ENCODE measurements around the gene ZSCAN12. TPM values are rescaled to one million over a fixed set of nuclear protein-coding genes. Genes with fewer than 3 reads are reported as not detected.
A peak's percentile ranks its signal among the peaks of the same experiment; 100 is the strongest.

The ZSCAN12 gene
- total and polyA plus RNA-seq, 2 of the 13 experiments (the other 11 are each of a cell fraction or from before 2014, with no cell fraction given): 2.8 to 8.9 TPM

GRCh38 chr6:28383235-28384142 is 16.1 kb downstream of the ZSCAN12 start (continued):
- TF ChIP-seq, protein P1, sequence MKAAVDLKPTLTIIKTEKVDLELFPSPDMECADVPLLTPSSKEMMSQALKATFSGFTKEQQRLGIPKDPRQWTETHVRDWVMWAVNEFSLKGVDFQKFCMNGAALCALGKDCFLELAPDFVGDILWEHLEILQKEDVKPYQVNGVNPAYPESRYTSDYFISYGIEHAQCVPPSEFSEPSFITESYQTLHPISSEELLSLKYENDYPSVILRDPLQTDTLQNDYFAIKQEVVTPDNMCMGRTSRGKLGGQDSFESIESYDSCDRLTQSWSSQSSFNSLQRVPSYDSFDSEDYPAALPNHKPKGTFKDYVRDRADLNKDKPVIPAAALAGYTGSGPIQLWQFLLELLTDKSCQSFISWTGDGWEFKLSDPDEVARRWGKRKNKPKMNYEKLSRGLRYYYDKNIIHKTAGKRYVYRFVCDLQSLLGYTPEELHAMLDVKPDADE (CRISPR knock-in tag; IDR thresholded peaks at IDR 0.05): no peak
- TF ChIP-seq XBP1 (CRISPR knock-in tag; IDR thresholded peaks at IDR 0.05) (no peak), IKZF1 (IDR thresholded peaks at IDR 0.05) (no peak), ZNF207 (IDR thresholded peaks at IDR 0.05; ENCODE audit: borderline replicate concordance) (no peak), KLF9 (CRISPR knock-in tag; IDR thresholded peaks at IDR 0.05; ENCODE audit: low read depth) (peak; percentile 48; the same call in 1 of the 2 replicates), STAT5B (CRISPR knock-in tag; IDR thresholded peaks at IDR 0.05) (no peak), STAG1 (CRISPR knock-in tag; IDR thresholded peaks at IDR 0.05) (peak; percentile 71), MTF2 (CRISPR knock-in tag; IDR thresholded peaks at IDR 0.05; ENCODE audit: borderline replicate concordance) (peak; percentile 84; the same call in 1 of the 2 replicates), SNRNP70 (IDR thresholded peaks at IDR 0.05; ENCODE audit: low read depth, low read length) (no peak), TP53 (CRISPR knock-in tag; conservative IDR thresholded peaks at IDR 0.05) (peak; percentile 68; the same call in 1 of the 2 replicates), TRAFD1 (CRISPR knock-in tag; IDR thresholded peaks at IDR 0.05; ENCODE audit: borderline replicate concordance) (0 out of 2 replicates have a peak, but pooled peaks have one; percentile 81), HNRNPK (IDR thresholded peaks at IDR 0.05; ENCODE audit: low read depth, low read length, poor library complexity, severe bottlenecking) (no peak), REL (CRISPR knock-in tag; conservative IDR thresholded peaks at IDR 0.05) (no peak)
- TF ChIP-seq, protein P2, sequence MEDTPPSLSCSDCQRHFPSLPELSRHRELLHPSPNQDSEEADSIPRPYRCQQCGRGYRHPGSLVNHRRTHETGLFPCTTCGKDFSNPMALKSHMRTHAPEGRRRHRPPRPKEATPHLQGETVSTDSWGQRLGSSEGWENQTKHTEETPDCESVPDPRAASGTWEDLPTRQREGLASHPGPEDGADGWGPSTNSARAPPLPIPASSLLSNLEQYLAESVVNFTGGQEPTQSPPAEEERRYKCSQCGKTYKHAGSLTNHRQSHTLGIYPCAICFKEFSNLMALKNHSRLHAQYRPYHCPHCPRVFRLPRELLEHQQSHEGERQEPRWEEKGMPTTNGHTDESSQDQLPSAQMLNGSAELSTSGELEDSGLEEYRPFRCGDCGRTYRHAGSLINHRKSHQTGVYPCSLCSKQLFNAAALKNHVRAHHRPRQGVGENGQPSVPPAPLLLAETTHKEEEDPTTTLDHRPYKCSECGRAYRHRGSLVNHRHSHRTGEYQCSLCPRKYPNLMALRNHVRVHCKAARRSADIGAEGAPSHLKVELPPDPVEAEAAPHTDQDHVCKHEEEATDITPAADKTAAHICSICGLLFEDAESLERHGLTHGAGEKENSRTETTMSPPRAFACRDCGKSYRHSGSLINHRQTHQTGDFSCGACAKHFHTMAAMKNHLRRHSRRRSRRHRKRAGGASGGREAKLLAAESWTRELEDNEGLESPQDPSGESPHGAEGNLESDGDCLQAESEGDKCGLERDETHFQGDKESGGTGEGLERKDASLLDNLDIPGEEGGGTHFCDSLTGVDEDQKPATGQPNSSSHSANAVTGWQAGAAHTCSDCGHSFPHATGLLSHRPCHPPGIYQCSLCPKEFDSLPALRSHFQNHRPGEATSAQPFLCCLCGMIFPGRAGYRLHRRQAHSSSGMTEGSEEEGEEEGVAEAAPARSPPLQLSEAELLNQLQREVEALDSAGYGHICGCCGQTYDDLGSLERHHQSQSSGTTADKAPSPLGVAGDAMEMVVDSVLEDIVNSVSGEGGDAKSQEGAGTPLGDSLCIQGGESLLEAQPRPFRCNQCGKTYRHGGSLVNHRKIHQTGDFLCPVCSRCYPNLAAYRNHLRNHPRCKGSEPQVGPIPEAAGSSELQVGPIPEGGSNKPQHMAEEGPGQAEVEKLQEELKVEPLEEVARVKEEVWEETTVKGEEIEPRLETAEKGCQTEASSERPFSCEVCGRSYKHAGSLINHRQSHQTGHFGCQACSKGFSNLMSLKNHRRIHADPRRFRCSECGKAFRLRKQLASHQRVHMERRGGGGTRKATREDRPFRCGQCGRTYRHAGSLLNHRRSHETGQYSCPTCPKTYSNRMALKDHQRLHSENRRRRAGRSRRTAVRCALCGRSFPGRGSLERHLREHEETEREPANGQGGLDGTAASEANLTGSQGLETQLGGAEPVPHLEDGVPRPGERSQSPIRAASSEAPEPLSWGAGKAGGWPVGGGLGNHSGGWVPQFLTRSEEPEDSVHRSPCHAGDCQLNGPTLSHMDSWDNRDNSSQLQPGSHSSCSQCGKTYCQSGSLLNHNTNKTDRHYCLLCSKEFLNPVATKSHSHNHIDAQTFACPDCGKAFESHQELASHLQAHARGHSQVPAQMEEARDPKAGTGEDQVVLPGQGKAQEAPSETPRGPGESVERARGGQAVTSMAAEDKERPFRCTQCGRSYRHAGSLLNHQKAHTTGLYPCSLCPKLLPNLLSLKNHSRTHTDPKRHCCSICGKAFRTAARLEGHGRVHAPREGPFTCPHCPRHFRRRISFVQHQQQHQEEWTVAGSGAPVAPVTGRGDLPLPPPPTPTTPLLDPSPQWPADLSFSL (CRISPR knock-in tag; IDR thresholded peaks at IDR 0.05): no peak
- TF ChIP-seq, protein P3, sequence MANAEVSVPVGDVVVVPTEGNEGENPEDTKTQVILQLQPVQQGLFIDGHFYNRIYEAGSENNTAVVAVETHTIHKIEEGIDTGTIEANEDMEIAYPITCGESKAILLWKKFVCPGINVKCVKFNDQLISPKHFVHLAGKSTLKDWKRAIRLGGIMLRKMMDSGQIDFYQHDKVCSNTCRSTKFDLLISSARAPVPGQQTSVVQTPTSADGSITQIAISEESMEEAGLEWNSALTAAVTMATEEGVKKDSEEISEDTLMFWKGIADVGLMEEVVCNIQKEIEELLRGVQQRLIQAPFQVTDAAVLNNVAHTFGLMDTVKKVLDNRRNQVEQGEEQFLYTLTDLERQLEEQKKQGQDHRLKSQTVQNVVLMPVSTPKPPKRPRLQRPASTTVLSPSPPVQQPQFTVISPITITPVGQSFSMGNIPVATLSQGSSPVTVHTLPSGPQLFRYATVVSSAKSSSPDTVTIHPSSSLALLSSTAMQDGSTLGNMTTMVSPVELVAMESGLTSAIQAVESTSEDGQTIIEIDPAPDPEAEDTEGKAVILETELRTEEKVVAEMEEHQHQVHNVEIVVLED (CRISPR knock-in tag; IDR thresholded peaks at IDR 0.05; ENCODE audit: borderline replicate concordance): peak; percentile 90
- TF ChIP-seq, protein P4, sequence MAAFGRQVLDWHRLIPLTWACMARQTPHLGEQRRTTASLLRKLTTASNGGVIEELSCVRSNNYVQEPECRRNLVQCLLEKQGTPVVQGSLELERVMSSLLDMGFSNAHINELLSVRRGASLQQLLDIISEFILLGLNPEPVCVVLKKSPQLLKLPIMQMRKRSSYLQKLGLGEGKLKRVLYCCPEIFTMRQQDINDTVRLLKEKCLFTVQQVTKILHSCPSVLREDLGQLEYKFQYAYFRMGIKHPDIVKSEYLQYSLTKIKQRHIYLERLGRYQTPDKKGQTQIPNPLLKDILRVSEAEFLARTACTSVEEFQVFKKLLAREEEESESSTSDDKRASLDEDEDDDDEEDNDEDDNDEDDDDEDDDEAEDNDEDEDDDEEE (CRISPR knock-in tag; IDR thresholded peaks at IDR 0.05): peak; percentile 67

Measured in HepG2 (cell line).